CD8-positive, alpha-beta memory T cell (primary cell): ENCODE measurements around the gene ZBTB22. TPM values are rescaled to one million over a fixed set of nuclear protein-coding genes. Genes with fewer than 3 reads are reported as not detected.
"Not testable (repeated sequence)": the region's sequence is repeated elsewhere in the genome, so short reads cannot be mapped to it uniquely, and the experiment has no call there.

Experiments
- CTCF ChIA-PET: fragments of 350-600 bp; sonication (Branson Sonifier 250); formaldehyde crosslinking; loops from one replicate; lab custom pipeline; 2021; ENCODE audit warnings: antibody characterized with exemption; lab: Charles Lee
- POLR2A ChIA-PET: fragments of 350-600 bp; sonication (Branson Sonifier 250); formaldehyde crosslinking; loops from one replicate; lab custom pipeline; 2021; ENCODE audit warnings: antibody characterized with exemption; lab: Charles Lee
- DNase-seq, 5 donors: peaks; one replicate each; pipeline versions ENCODE4 v3.0.0 to v3.0.0-alpha.2; 2020 to 2022; ENCODE audit warnings: mixed read lengths in 1 of 5
- H3K27ac ChIP-seq: one replicate; pipeline ENCODE4 v1.7.0; 2013; ENCODE audit warnings: low read depth, mild to moderate bottlenecking, low read length, moderate library complexity
- H3K27me3 ChIP-seq: 2 replicates; pipeline ENCODE4 v1.7.0; 2013; ENCODE audit warnings: low read length, mild to moderate bottlenecking; ENCODE audit not compliant: insufficient read depth, poor library complexity, severe bottlenecking
- H3K36me3 ChIP-seq: 2 replicates; pipeline ENCODE4 v1.7.0; 2013; ENCODE audit warnings: mild to moderate bottlenecking, low read length, moderate library complexity; ENCODE audit not compliant: insufficient read depth
- H3K4me1 ChIP-seq: 2 replicates; pipeline ENCODE4 v1.7.0; 2013; ENCODE audit warnings: mild to moderate bottlenecking, low read length, moderate library complexity; ENCODE audit not compliant: insufficient read depth
- H3K4me3 ChIP-seq: 2 replicates; pipeline ENCODE4 v1.7.0; 2013; ENCODE audit warnings: mild to moderate bottlenecking, low read length
- H3K9me3 ChIP-seq: 2 replicates; pipeline ENCODE4 v1.7.0; 2013; ENCODE audit warnings: mild to moderate bottlenecking, low read length
- H3K27ac Mint-ChIP-seq, 8 donors: one replicate each; pipeline ENCODE4 v1.8.0; 2020 to 2021; ENCODE audit warnings: mixed read lengths in 8 of 8, mild to moderate bottlenecking in 6 of 8, inconsistent platforms in 3 of 8, moderate library complexity in 3 of 8
- H3K27me3 Mint-ChIP-seq, 2 donors: one replicate each; pipeline ENCODE4 v1.8.0; 2020 to 2021; ENCODE audit warnings: mixed read lengths in 2 of 2, mild to moderate bottlenecking in 1 of 2, moderate library complexity in 1 of 2
- H3K36me3 Mint-ChIP-seq, 3 donors: one replicate each; pipeline ENCODE4 v1.8.0; 2020 to 2021; ENCODE audit warnings: mixed read lengths in 3 of 3, inconsistent platforms in 1 of 3, mild to moderate bottlenecking in 1 of 3
- H3K4me1 Mint-ChIP-seq, 3 donors: one replicate each; pipeline ENCODE4 v1.8.0; 2020 to 2021; ENCODE audit warnings: mixed read lengths in 3 of 3, inconsistent platforms in 1 of 3, mild to moderate bottlenecking in 1 of 3
- H3K4me3 Mint-ChIP-seq, 7 donors: one replicate each; pipeline ENCODE4 v1.8.0; 2020 to 2021; ENCODE audit warnings: mixed read lengths in 7 of 7, mild to moderate bottlenecking in 6 of 7, moderate library complexity in 4 of 7, inconsistent platforms in 2 of 7
- H3K9me3 Mint-ChIP-seq, 5 donors: one replicate each; pipeline ENCODE4 v1.8.0; 2020 to 2022; ENCODE audit warnings: mixed read lengths in 5 of 5, mild to moderate bottlenecking in 3 of 5, moderate library complexity in 2 of 5, inconsistent platforms in 1 of 5
- polyA plus RNA-seq: library from polyadenylated mRNA; unstranded; fragments of 300-500 nt; fragmentation: Illumina TruSeq; gene quantifications from one replicate; pipeline ENCODE4 v1.2.3, GENCODE V29; 2021
- total RNA-seq, 2 experiments: library from RNA; stranded (reverse); gene quantifications; one replicate each; pipeline ENCODE4 v1.2.3, GENCODE V29; 2021

The ZBTB22 gene
- total and polyA plus RNA-seq, 3 experiments from 2014 or later = 6.9 to 12.7 (median 7.8) TPM

DNA sequence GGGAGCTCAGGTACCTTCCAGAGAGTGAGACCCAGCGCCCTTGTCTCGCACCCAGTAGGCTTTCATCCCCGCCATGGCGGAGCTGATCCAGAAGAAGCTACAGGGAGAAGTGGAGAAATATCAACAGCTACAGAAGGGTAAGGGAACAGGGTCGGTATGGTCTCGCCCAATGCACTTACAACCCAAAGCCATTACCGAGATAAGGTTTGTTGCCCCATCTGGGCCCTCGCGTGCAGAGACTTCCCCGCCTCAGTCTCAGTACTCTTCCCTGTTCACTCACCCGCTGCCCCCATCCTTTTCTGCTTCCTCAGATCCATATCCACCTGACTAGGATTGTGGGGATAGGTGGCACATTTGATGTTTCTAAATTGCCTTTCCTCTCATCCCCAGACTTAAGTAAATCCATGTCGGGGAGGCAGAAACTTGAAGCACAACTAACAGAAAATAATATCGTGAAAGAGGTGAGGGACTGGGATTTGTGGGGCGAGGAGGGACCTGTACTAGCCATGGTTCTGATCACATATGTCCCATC is 27.7 kb downstream of the ZBTB22 start:
- Mint-ChIP-seq H3K9me3 (no peaks in the 10 kb centered on the region), H3K4me1 (peaks cover 37 to 52% (median 49%) of the 10 kb centered on the region in 3 donors), H3K27me3 (no peaks in the 10 kb centered on the region), H3K36me3 (peaks cover 6 to 75% (median 17%) of the 10 kb centered on the region in 3 donors), H3K4me3 (peak overlapping the region; percentile 89 to 99 (median 97)), H3K27ac (peak overlapping the region; percentile 79 to 99 (median 96))
- H3K27ac ChIP-seq = peak overlapping the region; percentile 83
- peak overlapping the region; percentile 99 for H3K4me3 ChIP-seq
- no peaks in the 10 kb centered on the region for H3K27me3 ChIP-seq
- no peak for DNase-seq
- peaks cover 35% of the 10 kb centered on the region for H3K36me3 ChIP-seq
- no peaks in the 10 kb centered on the region for H3K9me3 ChIP-seq
- H3K4me1 ChIP-seq = peaks cover 24% of the 10 kb centered on the region
- ChIA-PET CTCF (interaction anchor here (1.2 to 5.3 kb wide), 6 partner anchors 10 to 55 kb away, joined by 4 to 38 read pairs (median 10); partner anchors contain the start of genes B3GALT4, RPS18 and VPS52), POLR2A (interaction anchor here (1.1 to 3.6 kb wide), 10 partner anchors 9 to 318 kb away, joined by 3 to 43 read pairs (median 8); partner anchors contain the start of genes B3GALT4, RGL2, RPS18 and VPS52)

DNA sequence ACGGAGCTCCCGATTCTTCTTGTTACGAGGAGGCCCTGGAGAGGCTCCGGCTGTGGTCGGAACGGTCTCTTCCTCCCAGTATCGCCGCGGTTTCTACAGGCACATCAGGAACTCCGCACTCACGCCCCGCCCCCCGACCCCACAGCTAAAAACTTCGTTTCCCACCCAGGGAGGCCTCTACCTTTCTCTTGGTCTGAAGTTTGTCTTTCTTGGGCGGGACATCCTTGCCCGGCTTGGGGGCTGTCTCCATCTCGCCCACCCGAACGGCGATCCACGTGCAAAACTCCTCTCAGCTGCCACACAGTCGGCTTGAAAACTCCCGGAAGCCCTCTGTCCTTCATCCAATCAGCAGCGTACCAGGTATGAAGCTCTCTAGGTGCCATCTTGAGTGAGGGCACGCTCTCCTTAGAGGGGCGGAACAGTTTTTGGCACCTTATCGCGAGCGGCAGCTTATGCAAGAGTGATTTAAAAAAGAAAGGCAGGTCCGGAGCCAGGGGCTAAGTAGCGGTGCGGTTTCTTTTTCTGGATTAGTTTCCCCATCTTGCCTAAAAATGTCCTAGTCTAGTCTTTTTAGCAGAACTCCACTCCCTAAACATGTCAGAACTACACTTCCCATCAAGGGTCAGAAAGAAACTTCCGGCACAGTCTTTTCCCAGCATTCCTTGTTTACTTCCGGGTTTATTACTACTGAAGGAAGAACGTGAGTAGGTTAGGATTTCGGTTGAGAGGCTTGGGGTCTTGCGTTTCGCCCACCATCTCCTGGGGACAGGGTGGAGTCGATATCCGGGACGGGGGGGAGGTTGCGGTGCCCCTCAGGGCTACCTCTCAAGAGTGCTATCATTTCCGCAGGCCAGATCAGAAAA is 28.4 kb downstream of the ZBTB22 start, which contains the start of the genes PFDN6 and WDR46:
PFDN6 (plus strand) TSS at position 681 of the 863 bp plus-strand sequence. CDS start 256 bp downstream, outside the sequence.
WDR46 (minus strand) TSS at position 319 of the 863 bp plus-strand sequence; CDS start at position 250, 69 bp downstream.
- H3K36me3 ChIP-seq = peaks cover 42% of the 10 kb centered on the region
- H3K9me3 ChIP-seq = no peaks in the 10 kb centered on the region
- Mint-ChIP-seq H3K4me1 (peaks cover 37 to 52% (median 49%) of the 10 kb centered on the region in 3 donors), H3K4me3 (peak within 1 kb of the TSS; percentile 89 to 99 (median 97)), H3K9me3 (no peaks in the 10 kb centered on the region), H3K27me3 (no peaks in the 10 kb centered on the region), H3K27ac (peak within 1 kb of the TSS; percentile 79 to 99 (median 96)), H3K36me3 (peaks cover 6 to 75% (median 18%) of the 10 kb centered on the region in 3 donors)
- CTCF ChIA-PET = interaction anchor here (1.0 to 5.3 kb wide), 7 partner anchors 10 to 56 kb away, joined by 4 to 38 read pairs (median 10); partner anchors contain the start of genes B3GALT4, RPS18 and VPS52
- H3K27ac ChIP-seq = peak within 1 kb of the TSS; percentile 83
- DNase-seq = peak; percentile 65 to 89 (median 84)
- H3K27me3 ChIP-seq = no peaks in the 10 kb centered on the region
- peaks cover 24% of the 10 kb centered on the region for H3K4me1 ChIP-seq
- peak within 1 kb of the TSS; percentile 99 for H3K4me3 ChIP-seq
- POLR2A ChIA-PET = interaction anchor here (0.6 to 3.6 kb wide), 11 partner anchors 8 to 317 kb away, joined by 3 to 43 read pairs (median 4); partner anchors contain the start of genes B3GALT4, RGL2, RPS18 and VPS52

DNA sequence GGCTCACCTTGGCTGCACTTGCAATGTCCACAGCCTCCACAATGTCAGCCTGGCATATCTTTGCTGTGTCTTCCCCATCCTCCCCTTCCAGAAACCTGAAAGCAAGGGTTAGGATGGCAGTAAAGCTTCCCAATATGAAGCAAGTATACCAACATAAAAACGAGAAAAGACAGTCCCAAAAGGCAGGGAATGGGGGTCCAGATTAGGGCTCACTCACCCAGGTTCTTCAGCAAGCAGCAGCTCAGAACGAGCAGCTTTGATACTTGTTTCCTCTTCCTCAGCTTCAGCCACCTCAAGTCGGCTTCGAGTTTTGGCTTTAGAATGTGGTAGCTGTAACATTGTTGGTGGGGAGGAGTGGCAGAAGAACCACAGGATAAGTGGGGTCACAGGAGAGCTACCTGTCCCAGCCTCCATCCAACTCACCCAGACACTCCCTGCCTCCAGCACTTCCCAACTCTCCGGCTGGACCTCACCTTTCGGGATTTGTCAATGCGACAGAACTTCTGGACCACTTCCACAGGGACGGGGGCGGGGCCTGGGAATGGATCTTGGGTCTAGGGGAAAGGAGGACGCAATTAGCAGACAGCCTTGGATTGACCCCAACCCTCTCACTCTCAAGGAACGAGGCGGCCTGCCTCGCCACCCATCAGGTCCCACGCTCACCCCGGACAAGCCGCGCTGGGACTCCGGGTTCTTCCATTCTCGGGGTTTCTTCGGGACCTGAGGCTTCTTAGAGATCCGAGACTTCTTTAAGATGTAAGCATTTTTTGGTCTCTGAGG is 29.2 kb downstream of the ZBTB22 start:
- Histone ChIP-seq H3K9me3 (no peaks in the 10 kb centered on the region), H3K4me3 (peak overlapping the region; percentile 99), H3K4me1 (peaks cover 24% of the 10 kb centered on the region), H3K36me3 (peaks cover 40% of the 10 kb centered on the region), H3K27me3 (no peaks in the 10 kb centered on the region), H3K27ac (peak overlapping the region; percentile 83)
- H3K27ac Mint-ChIP-seq = peak overlapping the region; percentile 68 to 99 (median 94)
- H3K27me3 Mint-ChIP-seq = no peaks in the 10 kb centered on the region
- ChIA-PET CTCF (interaction anchor here (1.0 to 5.3 kb wide), 7 partner anchors 10 to 57 kb away, joined by 4 to 38 read pairs (median 10); partner anchors contain the start of genes B3GALT4, RPS18 and VPS52), POLR2A (interaction anchor here (0.6 to 3.6 kb wide), 11 partner anchors 10 to 166 kb away, joined by 3 to 43 read pairs (median 8); partner anchors contain the start of genes B3GALT4, RGL2, RPS18 and VPS52)
- H3K36me3 Mint-ChIP-seq = peaks cover 6 to 68% (median 15%) of the 10 kb centered on the region in 3 donors
- no peaks in the 10 kb centered on the region for H3K9me3 Mint-ChIP-seq
- H3K4me1 Mint-ChIP-seq = peaks cover 37 to 49% (median 49%) of the 10 kb centered on the region in 3 donors
- H3K4me3 Mint-ChIP-seq = peak overlapping the region; percentile 89 to 99 (median 97)
- DNase-seq = no peak

DNA sequence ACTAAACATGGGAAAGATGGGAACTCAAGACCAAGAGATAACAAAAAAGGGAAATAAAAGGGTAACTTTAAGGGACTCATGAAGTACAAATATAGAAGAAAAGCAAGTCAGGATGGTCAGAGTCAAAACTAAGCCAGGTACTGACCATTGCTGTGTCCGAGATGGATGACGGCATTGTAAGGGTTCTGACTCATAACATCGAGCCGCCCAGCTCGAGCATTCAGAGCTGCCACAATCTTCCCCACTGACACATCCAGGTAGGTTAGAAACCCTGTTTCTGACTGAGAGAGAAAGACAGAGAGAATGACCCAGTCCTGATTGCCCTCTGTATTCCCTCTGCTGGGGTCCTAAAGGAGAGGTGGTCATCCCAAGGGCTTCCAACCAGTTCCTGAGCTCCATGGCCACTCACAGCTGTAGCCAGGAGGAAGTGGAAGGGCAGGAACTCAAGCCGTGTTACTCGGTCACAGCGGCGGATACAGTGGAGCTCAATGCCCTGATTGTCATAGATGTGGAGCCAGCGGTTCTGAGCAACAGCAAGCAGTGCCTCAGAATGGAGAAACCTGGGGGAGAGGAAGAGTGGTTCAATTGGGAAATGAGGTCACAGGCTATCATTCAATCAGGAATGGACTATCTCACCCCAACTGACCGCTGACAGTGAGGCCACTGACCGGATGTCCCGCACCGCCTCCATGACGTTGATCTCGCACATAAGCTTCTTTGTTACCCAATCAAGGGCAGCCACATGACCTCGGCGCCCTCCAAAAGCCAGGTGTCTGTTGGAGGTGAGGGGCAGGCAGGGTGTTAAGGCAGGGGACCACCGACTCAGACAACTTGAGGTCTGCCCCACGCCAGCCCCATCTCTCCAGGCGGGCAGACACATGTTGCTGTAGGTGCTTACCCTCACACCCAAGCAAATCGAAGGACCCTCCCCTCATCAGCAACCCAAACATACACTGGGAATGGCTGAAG is 30.3 kb downstream of the ZBTB22 start:
- Mint-ChIP-seq H3K27ac (peak overlapping the region in 6 of 8 donors; percentile 44 to 95 (median 73)), H3K27me3 (no peaks in the 10 kb centered on the region), H3K9me3 (no peaks in the 10 kb centered on the region), H3K36me3 (peaks cover 6 to 68% (median 15%) of the 10 kb centered on the region in 3 donors), H3K4me1 (peaks cover 37 to 50% (median 49%) of the 10 kb centered on the region in 3 donors), H3K4me3 (peak overlapping the region; percentile 89 to 99 (median 97))
- ChIA-PET CTCF (interaction anchor here (0.8 to 5.3 kb wide), 3 partner anchors 9 to 25 kb away, joined by 3 to 38 read pairs (median 4); partner anchors contain the start of genes B3GALT4, RPS18 and VPS52), POLR2A (interaction anchor here (0.7 to 3.6 kb wide), 7 partner anchors 8 to 58 kb away, joined by 3 to 41 read pairs (median 8); partner anchors contain the start of genes B3GALT4, RGL2 and ZBTB22)
- H3K9me3 ChIP-seq = no peaks in the 10 kb centered on the region
- peaks cover 34% of the 10 kb centered on the region for H3K36me3 ChIP-seq
- no peak overlapping the region for H3K4me3 ChIP-seq
- peaks cover 24% of the 10 kb centered on the region for H3K4me1 ChIP-seq
- no peak for DNase-seq
- no peak overlapping the region for H3K27ac ChIP-seq
- H3K27me3 ChIP-seq = no peaks in the 10 kb centered on the region

DNA sequence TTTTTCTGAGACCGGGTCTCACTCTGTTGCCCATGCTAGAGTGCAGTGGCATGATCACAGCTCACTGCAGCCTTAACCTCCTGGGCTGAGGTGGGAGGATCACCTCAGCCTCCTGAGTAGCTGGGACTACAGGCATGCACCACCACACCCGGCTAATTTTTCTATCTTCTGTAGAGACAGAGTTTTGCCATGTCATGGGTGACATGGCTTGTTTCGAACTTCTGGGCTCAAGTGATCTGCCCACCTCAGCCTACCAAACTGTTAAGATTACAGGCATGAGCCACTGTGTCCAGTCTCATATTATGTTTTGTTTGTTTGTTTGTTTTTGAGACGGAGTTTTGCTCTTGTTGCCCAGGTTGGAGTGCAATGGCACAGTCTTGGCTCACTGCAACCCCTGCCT is 32.3 kb downstream of the ZBTB22 start:
- H3K27me3 Mint-ChIP-seq, POLR2A ChIA-PET, H3K9me3 ChIP-seq, H3K4me3 ChIP-seq, H3K27me3 ChIP-seq, H3K27ac ChIP-seq, H3K9me3 Mint-ChIP-seq, DNase-seq, CTCF ChIA-PET, H3K27ac Mint-ChIP-seq: not testable (repeated sequence)
- H3K36me3 Mint-ChIP-seq = peaks cover 6 to 74% (median 16%) of the 10 kb centered on the region in 3 donors
- peaks cover 31 to 55% (median 45%) of the 10 kb centered on the region in 3 donors for H3K4me1 Mint-ChIP-seq
- Histone ChIP-seq H3K36me3 (peaks cover 29% of the 10 kb centered on the region), H3K4me1 (peaks cover 18% of the 10 kb centered on the region)
- H3K4me3 Mint-ChIP-seq = peak overlapping the region in 1 of 7 donors; percentile 59

DNA sequence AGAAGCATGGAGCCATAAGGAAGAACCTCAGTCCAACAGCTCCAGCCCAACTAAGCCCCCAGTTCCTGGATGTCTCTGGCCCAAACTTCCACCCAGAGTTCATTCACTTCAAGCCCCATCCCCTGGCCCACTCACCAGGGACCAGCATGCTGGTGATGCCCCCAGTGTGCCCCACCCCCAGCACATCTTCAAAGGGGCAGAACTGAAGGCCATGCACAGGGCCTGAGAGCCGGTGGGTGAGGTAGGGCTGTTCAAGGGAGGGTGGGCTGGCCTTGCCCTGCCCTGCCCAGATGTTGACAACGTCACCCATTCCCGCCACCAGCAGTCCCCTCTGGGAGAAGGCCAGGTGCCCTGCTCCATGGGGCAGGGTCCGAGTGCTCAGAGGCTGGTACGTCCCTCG is 37.0 kb downstream of the ZBTB22 start:
- Histone ChIP-seq H3K4me3 (no peak overlapping the region), H3K27ac (peak overlapping the region; percentile 16), H3K27me3 (no peaks in the 10 kb centered on the region), H3K36me3 (peaks cover 25% of the 10 kb centered on the region), H3K4me1 (peaks cover 30% of the 10 kb centered on the region), H3K9me3 (no peaks in the 10 kb centered on the region)
- Mint-ChIP-seq H3K36me3 (peaks cover 0 to 82% (median 12%) of the 10 kb centered on the region in 3 donors), H3K9me3 (no peaks in the 10 kb centered on the region), H3K27ac (peak overlapping the region in 3 of 8 donors; percentile 47 to 70 (median 64)), H3K4me3 (peak overlapping the region in 3 of 7 donors; percentile 29 to 98 (median 36)), H3K27me3 (no peaks in the 10 kb centered on the region), H3K4me1 (peaks cover 33 to 61% (median 44%) of the 10 kb centered on the region in 3 donors)
- DNase-seq = no peak
- ChIA-PET CTCF (no interaction called here), POLR2A (interaction anchor here (0.8 kb wide), 1 partner anchor 9 kb away, joined by 4 read pairs; the partner anchor contains the start of genes PFDN6 and WDR46)
